ENCODE data around the gene PMIS2.

PMIS2 gene

DNA sequence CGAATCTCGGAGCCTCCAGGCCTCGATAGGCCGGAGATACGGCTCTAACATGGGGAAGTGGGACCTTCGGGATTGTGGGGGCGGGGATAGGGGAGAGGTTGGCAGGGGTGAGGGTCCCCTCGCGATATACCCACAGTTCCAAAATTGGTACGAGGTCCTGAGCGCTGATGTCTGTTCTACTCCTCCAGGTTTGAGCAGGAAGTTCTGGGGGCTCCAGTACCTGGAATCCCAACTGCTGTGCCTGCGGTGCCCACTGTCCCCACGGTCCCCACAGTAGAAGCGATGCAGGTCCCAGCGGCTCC, 43.3 kb downstream of the PMIS2 start (continued):
- TF ChIP-seq ZC3H10 (CRISPR knock-in tag; IDR thresholded peaks at IDR 0.05), result no peak
- no peak for TF ChIP-seq OSR1 (CRISPR knock-in tag; IDR thresholded peaks at IDR 0.05)
- TF ChIP-seq ZNF8 (CRISPR knock-in tag; IDR thresholded peaks at IDR 0.05), result no peak
- no peak for TF ChIP-seq BACH2 (CRISPR knock-in tag; IDR thresholded peaks at IDR 0.05; ENCODE audit: borderline replicate concordance)
- TF ChIP-seq, protein P1, sequence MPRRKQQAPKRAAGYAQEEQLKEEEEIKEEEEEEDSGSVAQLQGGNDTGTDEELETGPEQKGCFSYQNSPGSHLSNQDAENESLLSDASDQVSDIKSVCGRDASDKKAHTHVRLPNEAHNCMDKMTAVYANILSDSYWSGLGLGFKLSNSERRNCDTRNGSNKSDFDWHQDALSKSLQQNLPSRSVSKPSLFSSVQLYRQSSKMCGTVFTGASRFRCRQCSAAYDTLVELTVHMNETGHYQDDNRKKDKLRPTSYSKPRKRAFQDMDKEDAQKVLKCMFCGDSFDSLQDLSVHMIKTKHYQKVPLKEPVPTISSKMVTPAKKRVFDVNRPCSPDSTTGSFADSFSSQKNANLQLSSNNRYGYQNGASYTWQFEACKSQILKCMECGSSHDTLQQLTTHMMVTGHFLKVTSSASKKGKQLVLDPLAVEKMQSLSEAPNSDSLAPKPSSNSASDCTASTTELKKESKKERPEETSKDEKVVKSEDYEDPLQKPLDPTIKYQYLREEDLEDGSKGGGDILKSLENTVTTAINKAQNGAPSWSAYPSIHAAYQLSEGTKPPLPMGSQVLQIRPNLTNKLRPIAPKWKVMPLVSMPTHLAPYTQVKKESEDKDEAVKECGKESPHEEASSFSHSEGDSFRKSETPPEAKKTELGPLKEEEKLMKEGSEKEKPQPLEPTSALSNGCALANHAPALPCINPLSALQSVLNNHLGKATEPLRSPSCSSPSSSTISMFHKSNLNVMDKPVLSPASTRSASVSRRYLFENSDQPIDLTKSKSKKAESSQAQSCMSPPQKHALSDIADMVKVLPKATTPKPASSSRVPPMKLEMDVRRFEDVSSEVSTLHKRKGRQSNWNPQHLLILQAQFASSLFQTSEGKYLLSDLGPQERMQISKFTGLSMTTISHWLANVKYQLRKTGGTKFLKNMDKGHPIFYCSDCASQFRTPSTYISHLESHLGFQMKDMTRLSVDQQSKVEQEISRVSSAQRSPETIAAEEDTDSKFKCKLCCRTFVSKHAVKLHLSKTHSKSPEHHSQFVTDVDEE (CRISPR knock-in tag; IDR thresholded peaks at IDR 0.05), result no peak

DNA sequence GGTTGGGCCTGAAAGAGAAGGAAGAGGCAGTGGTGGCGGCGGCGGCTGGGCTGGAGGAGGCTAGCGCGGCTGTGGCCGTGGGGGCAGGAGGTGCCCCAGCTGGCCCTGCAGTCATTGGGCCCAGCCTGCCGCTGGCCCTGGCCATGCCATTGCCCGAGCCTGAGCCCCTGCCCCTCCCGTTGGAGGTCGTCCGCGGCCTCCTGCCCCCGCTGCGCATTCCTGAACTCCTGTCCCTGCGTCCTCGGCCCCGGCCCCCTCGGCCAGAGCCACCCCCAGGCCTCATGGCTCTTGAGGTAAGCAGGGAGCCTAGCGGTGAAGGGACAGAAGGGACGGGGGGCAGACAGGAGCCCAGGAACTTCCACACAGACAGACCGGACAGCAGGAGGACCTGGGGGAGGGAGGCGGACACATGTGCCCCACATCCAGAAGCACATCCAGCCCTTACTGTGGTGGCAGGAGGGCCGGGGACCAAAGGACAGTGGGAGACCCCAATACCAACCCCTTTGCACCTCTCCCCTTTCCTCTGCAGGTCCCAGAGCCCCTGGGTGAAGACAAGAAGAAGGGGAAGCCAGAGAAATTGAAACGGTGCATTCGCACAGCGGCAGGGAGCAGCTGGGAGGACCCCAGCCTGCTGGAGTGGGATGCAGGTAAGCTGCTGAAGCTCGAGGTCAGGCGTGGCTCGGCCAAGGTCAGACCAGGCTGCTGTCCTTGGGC, 47.9 kb downstream of the PMIS2 start:
- TF ChIP-seq OSR1 (CRISPR knock-in tag; IDR thresholded peaks at IDR 0.05) (no peak), TOX (CRISPR knock-in tag; IDR thresholded peaks at IDR 0.05; ENCODE audit: borderline replicate concordance) (no peak), BACH2 (CRISPR knock-in tag; IDR thresholded peaks at IDR 0.05; ENCODE audit: borderline replicate concordance) (no peak), TCF4 (CRISPR knock-in tag; IDR thresholded peaks at IDR 0.05; ENCODE audit: borderline replicate concordance) (no peak), PPARA (CRISPR knock-in tag; IDR thresholded peaks at IDR 0.05; ENCODE audit: borderline replicate concordance) (no peak)
- no peak for ATAC-seq

DNA sequence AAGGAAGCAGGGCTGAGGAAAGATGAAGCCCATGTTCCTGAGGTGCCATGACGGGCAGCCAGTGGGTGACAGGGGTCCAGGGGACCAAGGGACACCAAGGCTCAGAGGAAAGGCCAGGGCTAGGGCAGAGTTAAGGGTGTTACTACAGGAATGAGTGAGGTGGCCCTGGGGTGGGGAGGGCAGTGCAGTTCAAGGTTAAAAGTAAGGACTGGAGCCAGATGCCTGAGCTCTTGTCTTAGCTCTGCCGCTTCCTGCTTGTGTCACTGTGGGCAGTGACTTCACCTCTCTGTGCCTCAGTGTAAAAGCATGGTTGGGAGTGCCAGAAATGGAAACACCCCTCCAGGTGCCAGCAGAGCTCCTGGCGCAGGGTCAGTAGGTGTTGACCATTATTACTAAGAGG, 50.7 kb downstream of the PMIS2 start:
- no peak for ATAC-seq

More for the DNA sequence above, 50.7 kb downstream of the PMIS2 start:
- TF ChIP-seq PPARA (CRISPR knock-in tag; IDR thresholded peaks at IDR 0.05; ENCODE audit: borderline replicate concordance) (no peak), ISL1 (CRISPR knock-in tag; IDR thresholded peaks at IDR 0.05) (no peak), CSDC2 (CRISPR knock-in tag; IDR thresholded peaks at IDR 0.05) (no peak), GLIS3 (CRISPR knock-in tag; IDR thresholded peaks at IDR 0.05) (no peak), ESRRG (CRISPR knock-in tag; IDR thresholded peaks at IDR 0.05) (no peak), BACH2 (CRISPR knock-in tag; IDR thresholded peaks at IDR 0.05; ENCODE audit: borderline replicate concordance) (no peak), TOX (CRISPR knock-in tag; IDR thresholded peaks at IDR 0.05; ENCODE audit: borderline replicate concordance) (no peak), ZNF8 (CRISPR knock-in tag; IDR thresholded peaks at IDR 0.05) (no peak), OSR1 (CRISPR knock-in tag; IDR thresholded peaks at IDR 0.05) (no peak)
- TF ChIP-seq, protein P1 (CRISPR knock-in tag; IDR thresholded peaks at IDR 0.05), result no peak

Measured in SK-N-SH treated with all-trans-retinoic acid at 6 μM for 48 hours (cell line).